GM19023 (cell line): ENCODE measurements around the gene GPX8.

Experiments
- ATAC-seq: cut with Tn5 transposase; IDR thresholded peaks from one replicate; pipeline ENCODE4 v1.9.1; 2021; ENCODE audit warnings: mild to moderate bottlenecking, moderate library complexity; ENCODE audit not compliant: unreplicated experiment

GPX8 gene, protein sequence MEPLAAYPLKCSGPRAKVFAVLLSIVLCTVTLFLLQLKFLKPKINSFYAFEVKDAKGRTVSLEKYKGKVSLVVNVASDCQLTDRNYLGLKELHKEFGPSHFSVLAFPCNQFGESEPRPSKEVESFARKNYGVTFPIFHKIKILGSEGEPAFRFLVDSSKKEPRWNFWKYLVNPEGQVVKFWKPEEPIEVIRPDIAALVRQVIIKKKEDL

DNA sequence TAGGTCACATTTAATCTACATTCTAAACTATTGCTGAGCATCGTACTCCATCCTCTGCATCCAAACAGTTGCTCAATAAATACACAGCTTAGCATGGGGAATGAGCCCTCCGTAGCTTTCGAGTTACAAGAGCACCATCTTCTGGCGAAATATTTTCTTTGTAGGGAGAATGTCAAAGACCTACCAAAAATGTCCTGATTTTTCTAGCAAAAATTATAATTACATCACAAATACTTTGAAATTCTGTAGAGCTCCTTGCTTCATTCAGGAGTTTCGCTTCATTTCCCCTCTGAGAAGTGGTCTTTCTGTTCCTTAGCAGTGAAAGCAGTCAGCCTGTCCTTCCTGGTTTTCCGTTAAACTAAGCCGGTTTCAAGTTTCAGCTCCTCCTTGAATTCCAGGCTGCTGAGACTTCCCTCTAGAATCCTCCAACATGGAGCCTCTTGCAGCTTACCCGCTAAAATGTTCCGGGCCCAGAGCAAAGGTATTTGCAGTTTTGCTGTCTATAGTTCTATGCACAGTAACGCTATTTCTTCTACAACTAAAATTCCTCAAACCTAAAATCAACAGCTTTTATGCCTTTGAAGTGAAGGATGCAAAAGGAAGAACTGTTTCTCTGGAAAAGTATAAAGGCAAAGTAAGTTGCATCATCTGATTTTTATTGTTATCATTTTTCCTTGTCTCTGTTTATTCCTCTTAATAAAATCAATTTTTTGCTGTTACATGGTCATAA is at the start of gene GPX8:
Gene GPX8 (plus strand): TSS at position 409 of the 730 bp plus-strand sequence. CDS start 22 bp downstream, at position 431.
- ATAC-seq = no peak

DNA sequence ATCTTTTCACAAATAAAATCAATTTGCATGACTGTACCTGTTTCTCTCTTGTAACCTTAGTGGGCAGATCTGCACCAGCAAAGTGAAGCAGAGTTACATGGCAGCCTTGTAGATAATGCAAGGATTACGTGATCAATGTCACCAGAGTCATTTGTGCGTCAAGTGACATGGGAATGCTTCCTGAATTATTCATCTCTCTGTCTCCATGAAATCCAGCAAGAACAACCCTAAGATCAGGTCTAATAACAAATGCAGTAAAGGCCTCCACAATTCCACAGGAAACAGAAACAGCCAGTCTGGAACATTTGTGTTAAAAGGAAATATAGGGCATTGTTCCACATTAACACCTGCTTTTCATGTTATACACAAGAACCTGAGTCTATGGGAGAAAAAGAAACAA is 49.8 kb upstream of the GPX8 start:
- ATAC-seq = no peak

DNA sequence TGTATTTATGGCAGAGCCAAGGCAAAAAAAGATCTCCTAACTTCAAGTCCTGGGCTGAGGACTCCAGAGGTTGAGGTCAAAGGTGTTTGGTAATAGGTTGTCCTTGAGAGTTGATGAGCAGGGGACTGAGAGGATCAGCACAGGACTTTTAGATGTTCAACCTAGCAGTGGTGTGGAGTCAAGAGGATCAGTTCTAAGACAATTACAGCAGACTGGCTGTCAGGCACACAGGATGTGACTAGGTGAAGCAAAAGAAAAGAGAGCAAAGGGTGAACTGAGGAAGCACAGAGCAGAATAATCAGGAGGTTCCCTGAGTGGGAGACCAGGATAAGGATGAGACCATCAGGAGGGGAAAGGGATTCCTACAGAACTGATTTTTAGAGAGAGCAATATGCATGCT is 46.6 kb upstream of the GPX8 start:
- no peak for ATAC-seq

DNA sequence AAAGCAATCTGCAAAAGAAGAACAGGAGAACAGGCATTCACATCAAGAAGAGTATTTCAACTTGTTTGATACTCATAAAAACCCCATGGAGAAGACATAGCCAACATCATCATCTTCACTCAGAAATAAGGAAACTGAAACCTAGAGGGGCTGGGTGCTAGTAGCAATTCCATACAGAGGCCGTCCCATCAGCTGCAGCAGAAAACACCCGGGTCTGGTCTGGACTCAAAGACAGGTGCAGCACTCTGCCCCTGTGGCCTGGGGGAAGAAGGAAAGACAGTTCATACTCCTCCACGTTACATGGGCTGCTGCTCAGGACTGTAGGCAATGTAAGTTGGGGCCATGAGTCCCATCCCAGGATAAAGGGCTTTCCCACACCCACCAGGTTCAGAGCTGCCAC is 45.9 kb upstream of the GPX8 start:
- no peak for ATAC-seq

DNA sequence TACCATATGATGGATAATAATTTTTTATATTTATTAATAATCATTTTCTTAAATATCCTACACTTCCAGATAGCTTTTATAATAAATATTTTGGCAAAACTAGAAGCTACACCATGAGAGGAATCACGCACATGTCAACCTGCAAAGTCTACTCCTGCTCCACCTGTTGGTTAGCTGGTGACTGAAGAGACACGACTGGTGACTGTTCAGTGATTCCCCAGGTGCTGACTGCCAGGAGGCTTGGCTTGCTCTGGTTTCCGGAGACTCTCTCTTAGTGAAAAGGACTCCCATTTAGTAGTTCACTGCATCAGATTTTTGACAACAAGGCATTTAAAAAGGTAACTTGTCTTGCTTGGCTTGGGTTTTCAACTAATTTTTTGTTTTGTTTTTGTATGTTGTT is 36.6 kb upstream of the GPX8 start:
- no peak for ATAC-seq

DNA sequence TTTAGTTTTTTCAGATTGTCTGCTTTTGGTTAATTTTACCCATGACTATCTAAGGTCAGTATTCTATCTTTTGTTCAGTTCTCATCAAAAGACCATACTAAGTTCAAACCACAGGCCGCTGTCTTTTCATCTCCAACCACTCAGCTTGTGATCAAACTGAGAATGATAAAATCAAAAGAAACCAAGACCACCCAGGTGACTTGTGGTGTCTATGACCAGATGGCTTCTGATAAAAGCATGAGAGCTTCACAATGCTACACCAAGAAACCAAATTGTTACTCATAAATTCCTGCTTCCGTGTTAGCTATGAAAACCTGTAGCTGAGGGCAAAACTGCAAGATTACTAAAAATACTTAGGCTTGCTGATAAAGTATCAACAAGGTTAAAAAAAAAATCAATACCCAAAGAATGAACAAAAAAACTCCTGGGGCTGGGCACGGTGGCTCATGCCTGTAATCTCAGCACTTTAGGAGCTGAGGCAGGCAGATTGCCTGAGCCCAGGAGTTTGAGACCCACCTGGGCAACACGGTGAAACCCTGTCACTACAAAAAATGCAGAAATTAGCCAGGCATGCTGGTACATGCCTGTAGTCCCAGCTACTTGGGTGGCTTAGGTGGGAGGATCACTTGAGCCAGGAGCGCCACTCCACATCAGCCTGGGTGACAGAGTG is 25.8 kb upstream of the GPX8 start:
- ATAC-seq = no peak

DNA sequence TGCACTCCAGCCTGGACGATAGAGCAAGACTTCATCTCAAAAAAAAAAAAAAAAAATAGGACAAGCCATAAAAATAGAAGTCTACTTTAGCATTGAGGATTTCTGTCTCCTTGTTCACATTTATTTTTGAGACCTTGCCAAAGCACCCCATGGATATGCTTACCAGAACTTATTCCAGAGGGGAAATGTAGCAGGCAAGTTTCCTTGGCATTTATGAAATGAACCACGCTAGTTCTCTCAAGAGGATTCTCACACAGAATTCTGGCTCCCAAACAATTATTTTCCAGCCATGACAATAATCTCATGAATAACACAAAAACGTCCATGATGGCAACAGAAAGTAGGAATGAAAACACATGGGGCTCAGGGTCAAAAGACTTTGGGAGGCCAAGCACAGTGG is 23.4 kb upstream of the GPX8 start:
- no peak for ATAC-seq

DNA sequence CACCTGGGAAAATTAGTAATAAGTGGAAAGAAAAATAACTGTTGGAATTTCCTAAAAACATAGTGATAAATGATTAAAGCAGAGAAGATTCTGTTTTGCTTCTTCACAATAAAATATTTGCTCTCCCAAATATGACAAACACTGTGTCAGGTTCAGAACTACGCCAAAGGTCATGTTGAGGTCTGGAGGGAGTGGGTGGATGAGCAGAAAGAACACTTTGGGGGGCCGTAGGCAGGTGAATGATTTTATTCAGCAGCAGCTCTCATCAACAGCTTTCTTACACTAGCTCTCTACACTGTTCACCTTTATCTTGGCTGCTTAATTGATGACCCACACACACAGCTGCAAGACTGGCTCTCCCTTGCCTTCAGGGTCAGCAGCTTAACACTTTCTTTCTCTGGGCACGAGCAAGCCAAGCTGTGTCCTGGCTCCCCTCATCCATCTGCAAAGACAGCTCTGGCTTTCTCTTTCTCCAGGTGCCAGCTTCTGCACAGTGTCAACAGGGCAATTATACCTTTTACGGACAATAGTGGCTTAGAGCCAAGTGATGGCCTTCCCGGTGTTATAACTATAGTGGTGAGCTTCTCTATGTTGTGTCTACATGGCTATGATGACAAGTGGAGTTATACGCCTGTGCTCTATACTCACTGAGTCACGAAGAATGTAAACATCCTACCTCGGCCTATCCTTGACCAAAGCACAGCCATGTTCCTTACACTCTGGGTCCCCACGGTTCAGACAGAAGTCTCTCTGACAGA is 18.9 kb upstream of the GPX8 start:
- ATAC-seq = no peak

DNA sequence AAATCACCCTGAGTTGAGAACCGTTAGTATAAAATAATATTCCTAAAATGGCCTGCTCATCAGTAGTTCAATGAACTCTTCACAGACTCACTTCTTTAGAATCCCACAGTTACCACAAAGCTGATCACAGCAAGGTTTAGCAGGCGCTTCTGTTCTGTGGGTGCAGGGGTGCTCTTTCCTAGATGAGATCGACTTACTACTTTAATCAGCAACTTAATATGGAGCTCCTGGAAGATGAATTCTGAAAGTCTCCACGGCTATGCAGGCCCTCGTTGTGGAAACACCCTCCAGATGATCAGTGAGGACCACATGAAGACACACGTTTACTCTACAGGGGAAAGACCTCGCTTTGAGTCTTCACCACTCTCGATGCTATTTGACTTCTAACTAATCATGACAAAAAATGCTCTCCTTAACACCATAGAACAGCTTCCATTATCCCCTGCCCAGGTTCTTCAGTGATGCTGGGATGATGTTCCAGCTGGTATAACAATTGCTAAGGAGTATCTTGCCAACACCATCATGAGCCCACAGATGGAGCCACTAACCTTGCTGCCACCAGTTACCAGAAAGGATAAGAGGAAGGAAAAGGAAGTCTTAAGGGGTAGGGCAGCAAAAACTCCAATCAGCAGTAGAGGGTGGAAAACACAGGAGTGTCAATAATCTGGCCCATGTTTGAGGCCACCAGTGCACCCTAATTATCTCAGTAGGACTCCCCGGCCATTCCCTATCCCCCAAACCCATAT is 17.9 kb upstream of the GPX8 start:
- no peak for ATAC-seq

DNA sequence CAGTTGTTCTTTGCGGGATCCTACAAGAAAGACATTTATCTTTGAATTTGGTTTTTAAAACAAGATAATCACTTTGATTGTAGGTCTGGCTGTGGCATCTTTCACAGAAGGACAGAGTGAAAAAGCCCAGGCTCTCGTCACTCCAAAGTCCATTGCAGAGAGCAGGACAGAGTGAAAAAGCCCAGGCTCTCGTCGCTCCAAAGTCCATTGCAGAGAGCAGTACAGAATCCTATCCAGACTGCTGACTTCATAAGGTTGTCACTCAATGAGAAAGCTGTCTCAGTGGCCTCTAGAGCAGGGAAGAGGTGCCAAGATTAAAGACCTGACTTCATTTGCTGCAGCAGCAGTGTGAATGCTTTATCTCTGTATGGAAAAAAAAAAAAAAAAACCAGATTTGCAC is 16.3 kb upstream of the GPX8 start:
- ATAC-seq = no peak

DNA sequence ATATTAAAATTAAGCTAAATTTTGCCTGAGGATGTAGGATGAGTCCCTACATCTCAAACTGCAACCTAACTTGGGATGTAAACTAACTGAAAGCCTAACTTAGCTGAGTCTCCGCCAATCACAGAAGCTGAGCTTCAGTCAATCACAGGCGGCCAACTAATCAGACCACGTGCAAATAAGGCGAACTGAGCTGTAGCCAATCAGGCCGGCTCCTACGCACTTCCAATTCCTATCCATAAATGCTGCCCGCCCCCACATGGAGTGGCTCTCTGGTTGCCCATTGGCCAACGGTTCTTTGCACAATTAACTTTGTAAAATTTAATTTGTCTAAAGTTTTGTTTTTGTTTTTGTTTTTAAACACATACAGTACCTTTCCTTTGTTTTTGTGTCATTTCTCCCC is 13.9 kb upstream of the GPX8 start:
- ATAC-seq = no peak

DNA sequence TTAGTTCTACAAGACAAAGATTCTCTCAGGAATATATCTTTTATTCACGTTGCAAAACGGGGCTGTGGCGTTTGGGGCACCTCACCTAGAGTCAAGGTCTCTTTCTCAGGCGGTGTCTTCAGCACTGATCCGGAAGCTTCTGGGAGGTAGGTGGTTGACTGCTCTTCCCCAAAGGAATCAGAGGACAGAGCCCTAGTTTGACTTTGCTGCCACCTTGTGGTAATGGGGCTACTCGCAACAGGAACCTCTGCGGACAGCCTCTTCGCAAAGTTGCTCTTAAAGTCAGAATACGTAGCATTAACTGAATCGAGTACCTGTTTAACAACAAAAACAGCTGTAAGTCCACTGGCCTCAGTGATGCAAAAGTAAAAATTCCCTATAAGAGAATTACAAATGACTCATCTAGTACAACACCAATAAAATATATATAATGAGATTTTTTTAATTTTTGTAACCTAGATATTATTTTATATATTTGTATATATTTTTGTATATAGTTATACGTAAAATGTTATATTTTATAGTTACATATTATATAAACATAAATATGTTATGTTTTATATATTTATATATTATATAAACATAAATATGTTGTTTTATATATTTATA is 13.3 kb upstream of the GPX8 start:
- peak; percentile 87 for ATAC-seq

DNA sequence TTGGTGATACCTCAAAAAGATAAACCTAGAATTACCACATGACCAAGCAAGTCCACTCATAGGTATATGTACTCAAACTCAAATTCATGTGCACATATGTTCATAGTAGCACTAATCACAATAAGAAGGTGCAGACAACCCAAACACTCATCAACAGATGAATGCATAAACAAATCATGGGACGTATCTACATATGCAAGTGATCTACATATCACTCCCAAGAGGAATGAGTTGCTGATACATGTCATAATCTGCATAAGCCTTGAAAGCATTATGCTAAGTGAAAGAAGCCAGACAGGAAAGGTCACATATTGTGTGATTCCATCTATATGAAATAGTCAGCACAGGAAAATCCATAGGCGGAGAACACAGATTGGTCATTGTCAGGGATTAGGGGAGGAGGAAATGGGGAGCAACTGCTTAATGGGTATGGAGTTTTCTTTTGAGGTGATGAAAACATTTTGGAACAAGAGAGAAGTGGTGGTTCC is 10.6 kb upstream of the GPX8 start:
- no peak for ATAC-seq

DNA sequence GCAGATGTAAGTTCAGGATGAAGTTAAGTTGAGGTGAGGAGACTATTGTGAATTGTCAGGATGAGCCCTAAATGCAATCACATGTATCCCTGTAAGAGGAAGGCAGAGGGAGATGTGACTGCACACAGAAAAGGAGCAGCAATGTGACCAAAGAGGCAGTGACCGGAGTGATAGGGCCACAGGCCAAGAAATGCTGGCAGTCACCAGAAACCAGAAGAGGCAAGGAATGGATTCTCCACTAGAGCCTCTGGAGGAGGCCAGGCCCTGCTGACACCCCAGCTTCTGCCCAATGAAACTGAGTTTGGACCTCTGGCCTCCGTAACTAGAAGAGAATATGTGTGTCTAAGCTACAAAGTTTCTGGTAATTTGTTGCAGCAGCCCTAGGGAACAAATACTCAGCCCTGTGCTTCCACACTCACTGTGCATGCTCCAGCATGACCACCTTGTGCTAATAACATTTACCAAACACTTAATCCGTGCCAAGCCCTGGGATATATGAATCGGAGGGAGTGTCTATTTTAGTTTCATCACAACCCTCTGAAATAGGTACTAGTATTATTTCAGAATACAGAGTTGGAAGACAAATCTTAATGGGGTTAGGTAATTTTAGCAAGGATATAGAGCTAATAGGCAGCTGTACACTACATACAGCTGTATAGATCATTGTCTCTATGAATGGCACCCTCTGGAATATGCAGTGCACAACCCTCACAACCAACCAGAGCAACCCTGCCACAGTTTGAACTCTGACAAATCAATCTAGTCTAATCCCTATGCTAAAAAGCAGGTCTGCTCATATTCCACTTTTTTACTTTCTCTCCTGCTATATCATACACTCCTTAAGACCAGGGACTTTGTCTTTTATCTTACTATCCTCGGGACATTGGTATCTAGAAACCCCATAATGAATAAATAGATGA is 7.8 kb upstream of the GPX8 start:
- ATAC-seq = no peak

DNA sequence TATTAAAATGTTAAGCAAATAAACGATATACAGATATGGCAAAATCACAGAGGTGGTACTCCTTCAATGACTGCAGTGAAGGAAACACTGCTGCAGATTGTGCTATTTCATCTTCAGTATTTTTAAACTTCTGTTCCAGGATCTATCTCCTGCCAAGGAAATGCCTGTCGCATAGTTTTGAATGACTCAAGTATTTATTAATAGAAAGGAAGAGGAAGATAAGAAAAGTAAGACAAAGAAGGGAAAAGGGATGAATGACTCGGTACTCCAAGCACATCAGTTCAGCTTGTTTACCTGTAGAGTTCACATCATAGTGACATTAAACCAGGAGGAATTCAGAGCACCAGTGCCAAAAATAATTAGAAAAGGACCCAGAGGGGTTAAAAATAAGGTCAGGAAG is 5.1 kb upstream of the GPX8 start:
- ATAC-seq = no peak

DNA sequence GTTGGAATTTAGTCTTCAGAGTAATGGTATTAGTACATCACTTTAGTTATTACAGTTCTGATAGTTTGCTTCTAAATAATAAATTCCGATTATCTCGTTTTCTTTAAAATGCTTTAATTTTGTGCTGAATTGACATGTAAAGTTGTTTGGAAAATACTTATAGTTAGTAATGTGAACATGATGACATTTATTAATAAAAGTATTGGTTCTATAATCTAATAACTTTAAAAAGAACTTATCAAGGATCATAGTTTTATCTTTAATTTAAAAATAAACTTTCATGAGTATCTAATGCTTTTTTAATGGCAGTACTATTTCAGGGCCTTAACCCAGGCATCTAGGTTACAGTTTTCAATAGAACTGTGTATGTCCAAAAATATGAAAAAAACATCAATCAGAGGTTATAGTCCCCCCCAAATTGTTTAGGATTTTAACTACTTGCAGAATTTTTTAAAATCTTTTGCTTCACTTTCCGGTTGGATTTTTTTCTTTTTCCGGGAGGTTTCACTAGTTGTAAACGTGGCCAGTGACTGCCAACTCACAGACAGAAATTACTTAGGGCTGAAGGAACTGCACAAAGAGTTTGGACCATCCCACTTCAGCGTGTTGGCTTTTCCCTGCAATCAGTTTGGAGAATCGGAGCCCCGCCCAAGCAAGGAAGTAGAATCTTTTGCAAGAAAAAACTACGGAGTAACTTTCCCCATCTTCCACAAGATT is 680 bp downstream of the GPX8 start:
- ATAC-seq = no peak

DNA sequence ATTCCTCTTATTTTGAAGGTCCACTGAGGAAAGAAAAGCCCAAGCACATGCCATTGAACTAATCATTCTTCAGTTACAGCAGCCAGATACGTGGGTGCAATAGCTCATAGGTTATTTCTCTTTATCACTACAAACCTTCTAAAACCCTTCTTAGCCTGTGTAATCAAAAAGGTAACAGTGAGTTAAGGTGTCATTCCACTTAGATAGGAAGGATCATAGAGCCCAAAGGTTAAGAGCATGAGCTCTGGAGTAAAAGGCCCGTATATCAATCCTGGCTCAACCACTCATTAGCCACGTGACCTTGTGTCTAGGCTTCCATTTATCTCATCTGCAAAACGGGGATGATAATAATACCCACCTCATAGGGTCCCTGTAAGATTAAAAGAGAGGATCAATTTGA is 2.7 kb downstream of the GPX8 start:
- ATAC-seq = no peak

DNA sequence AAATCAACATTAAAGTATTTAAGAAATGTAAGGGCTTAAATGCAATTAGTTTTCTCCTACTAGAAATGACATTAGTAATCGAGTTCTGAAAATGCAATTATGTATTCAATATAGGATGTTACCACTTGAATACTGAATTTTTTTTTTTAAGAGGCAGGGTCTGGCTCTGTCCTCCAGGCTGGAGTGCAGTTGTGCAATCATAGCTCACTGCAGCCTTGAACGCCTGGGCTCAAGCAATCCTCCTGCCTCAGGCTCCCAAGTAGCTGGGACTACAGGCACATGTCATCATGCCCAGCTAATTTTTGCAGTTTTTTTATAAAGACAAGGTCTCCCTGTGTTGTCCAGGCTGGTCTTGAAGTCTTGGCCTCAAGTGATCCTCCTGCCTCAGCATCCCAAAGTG is 11.5 kb downstream of the GPX8 start:
- no peak for ATAC-seq
